GM12875 (cell line): ENCODE data around the gene EEIG2.
"Not testable (repeated sequence)": the region's sequence is repeated elsewhere in the genome, so short reads cannot be mapped to it uniquely, and the experiment has no call there.

Experiments used
- H3K4me3 ChIP-seq: one replicate; pipeline ENCODE4 v1.5.1; 2011; ENCODE audit warnings: low read depth, low read length, control low read depth
- CTCF ChIP-seq: IDR thresholded peaks from 2 replicates; pipeline ENCODE4 v1.5.1; 2011; ENCODE audit warnings: low read depth, mild to moderate bottlenecking, control low read depth, inconsistent platforms, low read length, moderate library complexity, borderline replicate concordance; ENCODE audit not compliant: insufficient read depth

The EEIG2 gene

GRCh38 chr1:108559215-108560186 lies at the start of gene EEIG2:
TSS of gene EEIG2 (plus strand) at chr1:108560100. CDS start at chr1:108560429, 329 bp downstream.
- peak within 1 kb of the TSS; percentile 89 for H3K4me3 ChIP-seq
- TF ChIP-seq CTCF = peak; percentile 89

GRCh38 chr1:108511764-108512163 lies 48.1 kb upstream of the EEIG2 start:
- TF ChIP-seq CTCF = no peak
- H3K4me3 ChIP-seq = no peak overlapping the region

GRCh38 chr1:108512239-108513043 lies 47.5 kb upstream of the EEIG2 start:
- H3K4me3 ChIP-seq = no peak overlapping the region
- TF ChIP-seq CTCF = peak; percentile 50; the same call in 1 of the 2 replicates

- no peak overlapping the region for H3K4me3 ChIP-seq
- no peak for TF ChIP-seq CTCF
Observed at GRCh38 chr1:108513044-108513415, 46.9 kb upstream of the EEIG2 start.

- H3K4me3 ChIP-seq = not testable (repeated sequence)
Observed at GRCh38 chr1:108513914-108514313, 46.0 kb upstream of the EEIG2 start.

- not testable (repeated sequence) for H3K4me3 ChIP-seq
Observed at GRCh38 chr1:108517301-108517897, 42.5 kb upstream of the EEIG2 start.

- no peak overlapping the region for H3K4me3 ChIP-seq
- no peak for TF ChIP-seq CTCF
Observed at GRCh38 chr1:108521990-108522393, 37.9 kb upstream of the EEIG2 start.
